CD4-positive, alpha-beta T cell treated with Interleukin-4 for 4 hours (primary cell): ENCODE results near the gene GJA3.
A peak's percentile ranks its signal among the peaks of the same experiment; 100 is the strongest.

Experiments used
- DNase-seq: peaks from one replicate; pipeline ENCODE4 v3.0.0-alpha.2; 2020

GJA3 gene

GRCh38 chr13:20148501-20149183 lies 12.2 kb downstream of the GJA3 start:
- DNase-seq, result no peak

GRCh38 chr13:20146381-20146780 lies 14.5 kb downstream of the GJA3 start:
- DNase-seq, result no peak

GRCh38 chr13:20145521-20145920 lies 15.3 kb downstream of the GJA3 start:
- DNase-seq, result no peak

- DNase-seq, result no peak
Observed at GRCh38 chr13:20144141-20144850, 16.6 kb downstream of the GJA3 start.

GRCh38 chr13:20142927-20143480 lies 17.8 kb downstream of the GJA3 start:
- DNase-seq, result no peak

GRCh38 chr13:20142023-20142926 lies 18.6 kb downstream of the GJA3 start:
- DNase-seq, result no peak

GRCh38 chr13:20141238-20142022 lies 19.4 kb downstream of the GJA3 start:
- no peak for DNase-seq

- no peak for DNase-seq
Observed at GRCh38 chr13:20140487-20140886, 20.4 kb downstream of the GJA3 start.

GRCh38 chr13:20137875-20138274 lies 23.0 kb downstream of the GJA3 start:
- no peak for DNase-seq

- DNase-seq, result no peak
Observed at GRCh38 chr13:20136781-20137703, 23.8 kb downstream of the GJA3 start.

- no peak for DNase-seq
Observed at GRCh38 chr13:20134732-20135131, 26.1 kb downstream of the GJA3 start.

- no peak for DNase-seq
Observed at GRCh38 chr13:20132052-20132634, 28.7 kb downstream of the GJA3 start.

- no peak for DNase-seq
Observed at GRCh38 chr13:20131057-20131832, 29.6 kb downstream of the GJA3 start.

- DNase-seq, result no peak
Observed at GRCh38 chr13:20130652-20131051, 30.2 kb downstream of the GJA3 start.

- DNase-seq, result no peak
Observed at GRCh38 chr13:20130012-20130411, 30.8 kb downstream of the GJA3 start.

- DNase-seq, result no peak
Observed at GRCh38 chr13:20129076-20129475, 31.8 kb downstream of the GJA3 start.

- no peak for DNase-seq
Observed at GRCh38 chr13:20128459-20128931, 32.4 kb downstream of the GJA3 start.

GRCh38 chr13:20127562-20128458 lies 33.0 kb downstream of the GJA3 start:
- peak; percentile 24 for DNase-seq

GRCh38 chr13:20127262-20127561 lies 33.6 kb downstream of the GJA3 start:
- no peak for DNase-seq
